ENCODE measurements around the gene ARHGAP6. TPM values are rescaled to one million over a fixed set of nuclear protein-coding genes. Genes with fewer than 3 reads are reported as not detected.
"Not testable (repeated sequence)": the region's sequence is repeated elsewhere in the genome, so short reads cannot be mapped to it uniquely, and the experiment has no call there.

The ARHGAP6 gene
- total and polyA plus RNA-seq, 9 donors: 14.1 to 32.9 (median 20.3) TPM

DNA sequence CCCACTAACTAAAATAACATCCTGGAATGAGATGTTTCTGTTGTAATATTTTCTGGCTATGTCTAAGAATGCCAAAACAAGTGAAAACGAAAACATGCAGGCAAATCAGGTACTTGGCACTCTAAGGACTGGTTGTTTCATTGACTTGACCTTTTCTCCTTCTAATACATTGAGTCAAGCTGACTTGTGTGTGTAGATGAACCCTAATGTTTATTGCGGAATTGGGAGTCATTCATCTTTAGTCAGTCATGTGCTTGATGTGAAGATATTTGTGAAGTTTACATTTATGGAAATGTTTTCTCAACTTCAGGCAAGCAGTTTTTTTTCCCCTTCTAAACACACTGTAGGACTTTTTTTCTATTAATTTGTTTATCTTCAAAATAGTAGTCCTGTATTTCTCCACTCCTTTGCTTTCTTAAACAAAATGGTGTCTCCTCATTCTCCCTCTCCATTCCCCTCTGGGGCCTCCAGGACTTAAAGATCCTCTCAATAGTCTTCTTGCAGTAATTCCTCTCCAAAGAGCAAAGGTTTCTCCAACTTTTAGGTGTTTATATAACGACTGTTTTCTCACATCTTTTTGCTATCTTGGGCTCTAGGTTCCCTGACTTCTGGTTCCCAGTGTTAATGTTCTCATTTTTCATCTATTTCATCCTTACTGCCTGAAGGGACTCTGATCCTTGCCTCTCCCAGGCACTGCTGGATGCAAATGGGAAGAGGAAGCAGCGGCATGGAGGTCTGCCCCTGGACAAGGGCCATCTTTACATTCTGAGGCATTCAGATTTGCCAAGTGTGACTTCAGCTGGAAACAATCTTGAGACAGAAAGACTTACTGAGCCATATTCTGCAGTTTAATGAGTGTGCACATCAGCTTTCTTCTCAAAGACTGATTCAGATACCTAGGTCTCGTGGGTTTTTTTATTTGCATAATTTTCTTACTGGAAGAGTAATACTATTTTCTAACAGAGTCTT, 166.4 kb downstream of the ARHGAP6 start:
- 24 to 28% (median 27%) methylated on average over 5 of the region's 5 CpGs for WGBS, 3 donors
- intact Hi-C loops (cut with DNase I): no loop called here
- no peaks in the 10 kb centered on the region for H3K9me3 ChIP-seq
- H3K4me3 ChIP-seq: no peak overlapping the region
- no peaks in the 10 kb centered on the region for H3K36me3 ChIP-seq
- no peak overlapping the region for H3K27ac ChIP-seq
- TF ChIP-seq, protein P1, sequence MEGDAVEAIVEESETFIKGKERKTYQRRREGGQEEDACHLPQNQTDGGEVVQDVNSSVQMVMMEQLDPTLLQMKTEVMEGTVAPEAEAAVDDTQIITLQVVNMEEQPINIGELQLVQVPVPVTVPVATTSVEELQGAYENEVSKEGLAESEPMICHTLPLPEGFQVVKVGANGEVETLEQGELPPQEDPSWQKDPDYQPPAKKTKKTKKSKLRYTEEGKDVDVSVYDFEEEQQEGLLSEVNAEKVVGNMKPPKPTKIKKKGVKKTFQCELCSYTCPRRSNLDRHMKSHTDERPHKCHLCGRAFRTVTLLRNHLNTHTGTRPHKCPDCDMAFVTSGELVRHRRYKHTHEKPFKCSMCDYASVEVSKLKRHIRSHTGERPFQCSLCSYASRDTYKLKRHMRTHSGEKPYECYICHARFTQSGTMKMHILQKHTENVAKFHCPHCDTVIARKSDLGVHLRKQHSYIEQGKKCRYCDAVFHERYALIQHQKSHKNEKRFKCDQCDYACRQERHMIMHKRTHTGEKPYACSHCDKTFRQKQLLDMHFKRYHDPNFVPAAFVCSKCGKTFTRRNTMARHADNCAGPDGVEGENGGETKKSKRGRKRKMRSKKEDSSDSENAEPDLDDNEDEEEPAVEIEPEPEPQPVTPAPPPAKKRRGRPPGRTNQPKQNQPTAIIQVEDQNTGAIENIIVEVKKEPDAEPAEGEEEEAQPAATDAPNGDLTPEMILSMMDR (IDR thresholded peaks at IDR 0.05): no peak
- TF ChIP-seq EP300 (IDR thresholded peaks at IDR 0.05): no peak
- TF ChIP-seq POLR2A (IDR thresholded peaks at IDR 0.05): no peak
- H3K4me1 ChIP-seq (ENCODE audit: insufficient read depth): no peaks in the 10 kb centered on the region
- H3K27me3 ChIP-seq: no peaks in the 10 kb centered on the region
- DNase-seq: no peak

DNA sequence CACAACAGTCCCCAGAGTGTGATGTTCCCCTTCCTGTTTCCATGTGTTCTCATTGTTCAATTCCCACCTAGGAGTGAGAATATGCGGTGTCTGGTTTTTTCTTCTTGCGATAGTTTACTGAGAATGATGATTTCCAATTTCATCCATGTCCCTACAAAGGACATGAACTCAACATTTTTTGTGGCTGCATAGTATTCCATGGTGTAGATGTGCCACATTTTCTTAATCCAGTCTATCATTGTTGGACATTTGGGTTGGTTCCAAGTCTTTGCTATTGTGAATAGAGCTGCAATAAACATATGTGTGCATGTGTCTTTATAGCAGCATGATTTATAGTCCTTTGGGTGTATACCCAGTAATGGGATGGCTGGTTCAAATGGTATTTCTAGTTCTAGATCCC, 174.3 kb downstream of the ARHGAP6 start:
- intact Hi-C loops (cut with DNase I); H3K9me3 ChIP-seq; H3K4me1 ChIP-seq (ENCODE audit: insufficient read depth); H3K27me3 ChIP-seq; DNase-seq; H3K4me3 ChIP-seq; H3K36me3 ChIP-seq; H3K27ac ChIP-seq: not testable (repeated sequence)
- WGBS, 3 donors: 57 to 94% (median 91%) methylated on average over 2 of the region's 2 CpGs

DNA sequence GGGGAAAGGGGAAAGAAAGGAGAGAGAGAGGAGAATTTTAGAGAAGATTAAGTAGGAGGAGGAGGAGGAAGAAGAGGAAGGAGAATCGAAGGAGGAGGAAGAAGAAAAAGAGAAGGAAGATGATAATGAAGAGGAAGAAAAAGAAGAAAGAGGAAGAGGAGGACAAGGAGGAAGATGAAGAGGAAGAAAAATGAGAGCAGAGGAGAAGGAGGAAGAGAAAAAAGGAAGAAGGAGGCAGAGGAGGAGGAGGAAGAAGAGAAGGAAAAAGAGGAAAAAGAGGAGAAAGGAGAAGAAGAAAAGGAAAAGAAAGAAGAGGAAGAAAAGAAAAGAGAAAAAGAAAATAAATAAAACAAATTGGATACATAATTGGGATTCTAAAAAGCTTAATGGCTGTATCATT, 181.4 kb downstream of the ARHGAP6 start:
- Histone ChIP-seq H3K4me1 (ENCODE audit: insufficient read depth) (peaks cover 3% of the 10 kb centered on the region), H3K27me3 (no peaks in the 10 kb centered on the region), H3K9me3 (no peaks in the 10 kb centered on the region), H3K36me3 (no peaks in the 10 kb centered on the region), H3K4me3 (no peak overlapping the region), H3K27ac (no peak overlapping the region)
- DNase-seq: no peak
- intact Hi-C loops (cut with DNase I): no loop called here
- WGBS, 3 donors: 31 to 55% (median 32%) methylated on average over 1 of the region's 1 CpG
- TF ChIP-seq EP300 (IDR thresholded peaks at IDR 0.05) (no peak), POLR2A (IDR thresholded peaks at IDR 0.05) (no peak)
- TF ChIP-seq, protein P1 (IDR thresholded peaks at IDR 0.05): no peak

DNA sequence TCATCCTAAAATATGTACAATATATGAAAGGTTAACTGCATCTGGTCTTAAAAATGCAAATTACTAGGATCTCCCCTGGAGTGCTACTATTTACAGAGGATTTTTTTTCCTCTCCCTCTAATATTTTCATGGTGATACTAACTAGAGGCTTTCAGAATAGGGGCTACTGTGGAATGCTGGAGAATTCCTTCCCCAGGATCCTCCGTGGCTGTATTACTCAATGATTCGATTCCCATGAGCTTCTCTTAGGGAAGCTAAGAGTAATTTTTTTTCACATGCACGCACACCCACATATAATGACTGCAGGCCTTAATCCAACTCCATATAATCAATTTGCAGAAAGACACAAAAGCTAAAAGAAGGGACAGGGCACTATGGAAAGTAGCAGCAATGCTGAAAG, 184.7 kb downstream of the ARHGAP6 start:
- no peak for DNase-seq
- TF ChIP-seq POLR2A (IDR thresholded peaks at IDR 0.05) (no peak), EP300 (IDR thresholded peaks at IDR 0.05) (no peak)
- TF ChIP-seq, protein P1 (IDR thresholded peaks at IDR 0.05): no peak
- H3K27me3 ChIP-seq: no peaks in the 10 kb centered on the region
- H3K27ac ChIP-seq: no peak overlapping the region
- no peaks in the 10 kb centered on the region for H3K36me3 ChIP-seq
- intact Hi-C loops (cut with DNase I): no loop called here
- peaks cover 4% of the 10 kb centered on the region for H3K4me1 ChIP-seq (ENCODE audit: insufficient read depth)
- 42 to 45% (median 43%) methylated on average over 3 of the region's 3 CpGs for WGBS, 3 donors
- no peak overlapping the region for H3K4me3 ChIP-seq
- H3K9me3 ChIP-seq: no peaks in the 10 kb centered on the region

DNA sequence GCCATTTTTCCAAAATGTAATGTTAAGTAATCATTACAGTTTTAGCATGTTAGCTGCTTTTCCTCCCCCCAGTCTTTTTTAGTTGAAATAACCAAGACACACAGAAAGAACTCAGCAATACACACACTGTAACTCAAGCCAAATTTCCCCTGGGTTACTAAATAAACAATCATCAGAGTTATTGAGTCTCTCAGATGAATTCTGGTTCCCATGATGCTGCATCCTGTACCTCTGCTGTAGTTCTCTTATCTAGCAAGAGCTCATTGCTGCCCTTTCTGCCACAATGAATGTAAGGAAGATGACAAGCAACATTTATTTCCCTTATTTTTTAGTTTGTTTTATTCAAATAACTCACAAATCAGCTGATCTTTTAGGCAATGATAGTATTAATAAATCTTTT, 185.1 kb downstream of the ARHGAP6 start:
- DNase-seq: no peak
- Histone ChIP-seq H3K36me3 (no peaks in the 10 kb centered on the region), H3K27ac (no peak overlapping the region), H3K27me3 (no peaks in the 10 kb centered on the region), H3K4me3 (no peak overlapping the region), H3K9me3 (no peaks in the 10 kb centered on the region), H3K4me1 (ENCODE audit: insufficient read depth) (peaks cover 4% of the 10 kb centered on the region)
- intact Hi-C loops (cut with DNase I): no loop called here
- TF ChIP-seq POLR2A (IDR thresholded peaks at IDR 0.05): no peak

Data from ovary (tissue), 9 donors.